Skin of body (tissue), 2 donors: ENCODE results near the gene PROK1. TPM values are rescaled to one million over a fixed set of nuclear protein-coding genes. Genes with fewer than 3 reads are reported as not detected.
"Not testable (repeated sequence)": the region's sequence is repeated elsewhere in the genome, so short reads cannot be mapped to it uniquely, and the experiment has no call there.

Experiments
- DNase-seq: peaks from one replicate; lab custom pipeline; 2025; lab: John Stamatoyannopoulos, UW
- total RNA-seq: library from RNA; depleted of rRNA; stranded (reverse); fragments of >200 nt; gene quantifications from one replicate; pipeline ENCODE4 v1.2.3, GENCODE V29; 2014

The PROK1 gene, protein sequence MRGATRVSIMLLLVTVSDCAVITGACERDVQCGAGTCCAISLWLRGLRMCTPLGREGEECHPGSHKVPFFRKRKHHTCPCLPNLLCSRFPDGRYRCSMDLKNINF
- not detected for total RNA-seq

- DNase-seq, result no peak
These were observed at the start of gene PROK1 for GRCh38 chr1:110450929-110451328. Gene PROK1, plus strand, starts transcription at chr1:110451149. Its CDS starts 68 bp downstream, at chr1:110451217.

GRCh38 chr1:110403805-110404204, 47.1 kb upstream of the PROK1 start:
- DNase-seq, result no peak

DNA sequence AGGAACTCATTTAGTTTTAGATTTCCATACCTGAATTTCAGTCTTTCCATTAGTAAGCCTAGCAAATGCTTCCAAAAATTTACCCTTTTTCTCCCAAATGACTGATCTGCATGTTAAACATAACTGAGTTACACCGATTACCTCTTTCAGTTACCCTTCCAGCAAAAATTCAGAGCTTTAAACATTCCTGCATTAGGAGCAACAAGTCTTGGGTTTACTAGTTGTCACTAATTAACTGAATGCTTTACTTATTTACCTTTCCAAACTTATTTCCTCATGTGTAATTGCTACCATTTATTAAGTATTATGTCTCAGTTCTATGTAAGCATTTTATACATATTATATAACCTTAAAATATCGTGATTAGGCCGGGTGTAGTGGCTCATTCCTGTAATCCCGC, 46.5 kb upstream of the PROK1 start:
- no peak for DNase-seq

GRCh38 chr1:110406407-110406806, 44.5 kb upstream of the PROK1 start:
- DNase-seq, result not testable (repeated sequence)

- DNase-seq, result peak; percentile 94
These were observed 43.4 kb upstream of the PROK1 start, which contains the start of gene LAMTOR5 for GRCh38 chr1:110407260-110408210. Gene LAMTOR5, minus strand, starts transcription at chr1:110407694. Its CDS starts 74 bp downstream, at chr1:110407620.

- DNase-seq, result no peak
These were observed 42.5 kb upstream of the PROK1 start for GRCh38 chr1:110408488-110408887.

DNA sequence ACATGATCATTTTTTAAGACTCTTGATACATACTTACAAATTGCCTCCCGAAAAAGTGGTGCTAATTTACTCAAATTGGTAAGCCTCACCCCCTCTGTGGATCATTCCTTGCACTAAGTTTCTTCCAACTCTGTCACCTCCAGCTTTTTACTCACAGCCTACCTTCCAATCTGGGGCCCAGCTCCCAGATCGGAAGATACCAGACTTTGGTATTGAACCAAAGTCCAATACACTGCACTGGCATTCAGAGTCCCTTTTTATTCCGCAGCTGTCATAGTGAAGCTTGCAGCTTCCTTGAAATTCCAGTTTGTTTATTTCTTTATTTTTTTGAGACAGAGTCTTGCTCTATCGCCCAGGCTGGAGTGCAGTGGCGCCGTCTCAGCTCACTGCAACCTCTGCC, 41.6 kb upstream of the PROK1 start:
- no peak for DNase-seq

DNA sequence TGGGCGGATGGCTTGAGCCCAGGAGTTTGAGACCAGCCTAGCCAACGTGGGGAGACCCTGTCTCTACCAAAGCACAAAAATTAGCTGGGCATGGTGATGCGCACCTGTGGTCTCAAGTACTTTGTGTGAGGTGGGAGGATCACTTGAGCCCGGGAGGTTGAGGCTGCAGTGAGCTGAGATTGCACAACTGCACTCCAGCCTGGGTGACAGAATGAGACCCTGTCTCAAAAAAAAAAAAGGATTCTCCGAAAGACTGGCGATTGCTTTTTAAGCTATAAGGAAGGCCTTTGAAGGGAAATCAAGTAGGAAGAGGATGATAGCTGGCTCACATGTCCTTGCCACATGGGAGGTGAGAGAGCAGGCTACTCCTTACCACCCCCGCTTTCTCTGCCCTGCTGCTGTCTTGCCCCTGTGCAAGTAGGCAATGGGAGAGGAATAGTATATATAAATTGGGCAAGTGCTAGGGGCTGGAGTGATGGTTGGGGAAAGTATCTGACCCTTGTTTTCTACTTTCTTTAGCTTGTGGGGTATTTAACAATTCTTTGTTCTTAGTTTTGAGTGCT, 39.7 kb upstream of the PROK1 start:
- DNase-seq, result no peak

GRCh38 chr1:110412576-110412975, 38.4 kb upstream of the PROK1 start:
- DNase-seq, result no peak

- DNase-seq, result not testable (repeated sequence)
These were observed 37.9 kb upstream of the PROK1 start for GRCh38 chr1:110413045-110413444.

GRCh38 chr1:110418729-110419128, 32.2 kb upstream of the PROK1 start:
- no peak for DNase-seq

- no peak for DNase-seq
These were observed 30.8 kb upstream of the PROK1 start for GRCh38 chr1:110420023-110420662.

GRCh38 chr1:110420874-110421793, 29.8 kb upstream of the PROK1 start:
- DNase-seq, result no peak

- DNase-seq, result no peak
These were observed 26.0 kb upstream of the PROK1 start for GRCh38 chr1:110424699-110425611.

DNA sequence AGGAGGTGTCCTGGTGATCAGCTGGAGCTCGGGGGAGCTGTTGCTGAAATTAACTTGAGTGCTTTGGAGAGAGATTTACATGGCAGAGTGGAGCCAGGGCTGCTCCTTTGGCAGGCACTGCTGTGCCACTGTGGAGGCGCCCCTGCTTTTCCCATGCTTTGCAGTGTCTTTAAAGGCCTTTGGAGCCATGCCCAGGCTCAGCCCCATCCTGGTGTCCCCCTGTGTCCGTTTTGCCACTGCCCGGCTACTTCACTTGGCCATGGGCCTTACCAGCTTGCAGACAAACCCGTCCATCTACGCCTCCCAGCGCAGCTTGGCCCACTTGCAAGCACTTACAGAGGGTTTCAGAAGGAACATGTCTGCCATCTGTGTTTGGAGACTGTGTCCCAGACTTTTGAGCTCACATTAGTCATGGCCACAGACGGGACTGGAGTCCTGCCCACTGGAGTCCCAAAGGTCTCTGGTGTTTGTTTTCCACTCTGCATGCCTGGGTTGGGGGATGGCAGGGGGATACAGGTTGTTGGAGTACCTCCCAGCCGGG, 25.3 kb upstream of the PROK1 start:
- DNase-seq, result no peak

DNA sequence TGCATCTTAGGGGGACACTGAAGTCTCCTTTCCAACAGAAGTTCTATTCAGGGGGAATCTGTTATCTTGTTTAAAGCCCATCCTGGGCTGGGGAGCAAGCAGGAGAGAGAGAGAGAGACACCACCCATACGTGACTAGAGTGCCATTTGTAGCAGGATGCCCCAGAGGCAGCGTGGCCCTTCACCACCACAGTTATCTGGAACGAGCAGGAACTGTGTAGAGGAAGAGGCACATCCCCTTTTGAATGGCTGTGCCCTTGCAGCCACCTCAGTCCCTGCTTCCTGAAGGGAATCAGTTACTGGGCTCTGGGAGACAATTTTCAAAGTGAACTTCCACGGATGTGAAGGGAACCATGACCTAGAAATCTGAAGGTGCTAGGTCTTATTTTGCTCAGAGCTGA, 24.1 kb upstream of the PROK1 start:
- no peak for DNase-seq

DNA sequence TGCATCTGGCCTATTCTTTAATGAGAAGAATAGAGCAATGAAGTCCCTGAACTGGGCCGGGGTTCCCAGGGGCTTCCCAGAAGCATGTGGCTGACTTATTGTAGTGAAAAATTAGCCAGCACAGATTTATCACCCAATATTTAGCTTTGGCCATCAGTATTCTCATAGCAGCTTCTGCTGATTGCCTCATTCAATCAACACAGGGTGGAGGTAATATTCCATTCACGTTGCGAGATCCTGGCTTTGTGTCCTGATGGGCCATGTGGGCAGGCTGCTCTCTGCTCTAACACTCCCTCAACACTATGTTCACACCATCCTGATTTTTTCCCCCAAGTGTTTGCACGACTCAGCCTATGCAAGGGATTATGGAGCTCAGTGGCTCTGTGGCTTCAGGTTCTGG, 22.0 kb upstream of the PROK1 start:
- no peak for DNase-seq

DNA sequence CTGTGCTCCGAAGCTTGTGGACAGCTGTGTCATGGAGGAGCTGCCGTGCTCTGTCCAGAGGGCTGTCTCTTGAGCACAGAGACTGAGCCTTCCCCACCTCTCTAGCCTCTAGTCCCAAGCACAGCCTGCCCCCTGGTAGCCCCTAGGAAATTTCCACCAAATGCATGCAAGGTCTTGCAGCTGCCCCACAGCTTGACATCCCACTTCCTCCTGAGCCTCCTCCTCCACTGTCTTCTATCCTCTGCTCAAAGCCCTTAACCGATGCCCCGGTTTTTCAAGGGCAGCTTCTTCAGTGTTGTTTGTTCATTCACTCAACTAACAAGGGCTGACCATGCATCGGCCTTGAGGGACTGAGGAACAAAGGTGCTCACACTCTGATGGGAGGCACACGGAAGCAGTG, 20.6 kb upstream of the PROK1 start:
- DNase-seq, result no peak

GRCh38 chr1:110430901-110431300, 20.0 kb upstream of the PROK1 start:
- DNase-seq, result no peak

DNA sequence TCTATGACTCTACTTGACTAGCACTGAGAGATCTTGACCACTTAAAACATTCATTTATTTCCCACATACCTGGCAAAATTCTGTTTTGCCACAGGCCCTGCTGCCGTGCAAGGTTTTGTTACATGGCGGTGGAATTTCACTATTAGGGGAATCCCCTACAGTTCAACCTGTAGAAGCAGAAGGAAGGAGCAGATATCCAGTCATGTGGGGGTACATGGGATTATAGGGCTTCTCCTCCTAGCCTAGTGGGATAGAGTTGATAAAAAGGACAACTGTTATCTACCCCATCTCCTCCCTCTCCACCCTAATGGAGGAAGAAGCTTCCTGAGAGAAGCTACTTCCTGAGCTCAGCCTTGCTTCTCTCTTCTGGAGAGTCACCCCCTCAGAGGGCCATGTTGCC, 17.7 kb upstream of the PROK1 start:
- no peak for DNase-seq
